Body of pancreas (tissue), 4 donors: ENCODE measurements around the gene GFOD1. TPM values are rescaled to one million over a fixed set of nuclear protein-coding genes. Genes with fewer than 3 reads are reported as not detected.

ENCODE experiments used
- ATAC-seq: fragments of 150-250 bp; one replicate; pipeline ENCODE4 v1.9.1; 2016
- DNase-seq, 4 donors: peaks; one replicate each; pipeline ENCODE4 v3.0.0-alpha.2; 2019
- H3K27ac ChIP-seq, 4 donors: fragments of 200-600 bp; sonication (generic); 1 replicate in 3 of 4; 2 replicates in 1 of 4; pipeline versions ENCODE4 v1.5.1 to v1.6.1; 2016 to 2019; ENCODE audit warnings: mild to moderate bottlenecking in 1 of 4, mixed read lengths in 1 of 4, moderate library complexity in 1 of 4
- H3K27me3 ChIP-seq, 2 donors: fragments of 200-600 bp; sonication (generic); one replicate each; pipeline ENCODE4 v1.6.0; 2016; ENCODE audit warnings: mild to moderate bottlenecking in 1 of 2
- H3K36me3 ChIP-seq, 2 donors: fragments of 200-600 bp; sonication (generic); replicated peaks in 1 of 2; 2 replicates each; pipeline ENCODE4 v1.5.1; 2016; ENCODE audit warnings: low read depth in 2 of 2; ENCODE audit not compliant: insufficient read depth in 1 of 2
- H3K4me1 ChIP-seq: fragments of 200-600 bp; sonication (generic); one replicate; pipeline ENCODE4 v1.6.0; 2016
- H3K4me3 ChIP-seq, 2 donors: fragments of 200-600 bp; sonication (generic); 1 replicate in 1 of 2; 2 replicates in 1 of 2; pipeline ENCODE4 v1.5.1; 2016 to 2019
- H3K9me3 ChIP-seq, 3 donors: fragments of 200-600 bp; sonication (generic); 1 replicate in 2 of 3; 2 replicates in 1 of 3; pipeline ENCODE4 v1.5.1; 2016
- CTCF ChIP-seq, 7 experiments: fragments of 450-650 bp in 4 of 7; fragments of 200-600 bp in 3 of 7; sonication (generic) in 3 of 7; IDR thresholded peaks; one replicate each; pipeline ENCODE4 v1.5.1; 2016 to 2019; ENCODE audit warnings: antibody characterized with exemption in 7 of 7
- POLR2A ChIP-seq, 3 donors: fragments of 450-650 bp; IDR thresholded peaks; one replicate each; pipeline ENCODE4 v1.6.1; 2016; ENCODE audit warnings: antibody characterized with exemption in 3 of 3, mild to moderate bottlenecking in 2 of 3
- WGBS, 2 donors: methylation state at CpG; one replicate each; pipeline ENCODE4 v1.1.5; 2017; 5-methylcytosine and 5-hydroxymethylcytosine counted together
- intact Hi-C: fragments of 100-400 bp; cut with DNase I; formaldehyde crosslinking; loops from one replicate; pipeline ENCODE4 v1.15.1; 2023
- total RNA-seq, 2 donors: library from RNA; depleted of rRNA; stranded (reverse); fragments of >200 nt; gene quantifications; one replicate each; pipeline ENCODE4 v1.1.0, GENCODE V29; 2016

The GFOD1 gene
- total RNA-seq, 2 donors from 2014 or later = 4.3 to 5.2 TPM

- H3K27me3 ChIP-seq = no peaks in the 10 kb centered on the region
- DNase-seq (no peak), ATAC-seq (no peak)
- intact Hi-C loops = no loop called here
- H3K4me1 ChIP-seq = peaks cover 4% of the 10 kb centered on the region
- TF ChIP-seq POLR2A (IDR thresholded peaks at IDR 0.05) = no peak
- TF ChIP-seq CTCF (IDR thresholded peaks at IDR 0.05) = no peak
- no peak overlapping the region for H3K4me3 ChIP-seq
- no peak overlapping the region for H3K27ac ChIP-seq
- H3K36me3 ChIP-seq = no peaks in the 10 kb centered on the region
- no peaks in the 10 kb centered on the region for H3K9me3 ChIP-seq
- WGBS, 2 donors = 77 to 83% methylated on average over 3 of the region's 3 CpGs
These were observed 20.0 kb upstream of the GFOD1 start for GRCh38 chr6:13507306-13507860.

GRCh38 chr6:13505345-13505734 is 17.9 kb upstream of the GFOD1 start:
- no peak for DNase-seq
- H3K4me3 ChIP-seq = no peak overlapping the region
- TF ChIP-seq POLR2A (IDR thresholded peaks at IDR 0.05) (no peak), CTCF (IDR thresholded peaks at IDR 0.05) (no peak)
- H3K4me1 ChIP-seq = peaks cover 4% of the 10 kb centered on the region
- WGBS, 2 donors = 82 to 86% methylated on average over 7 of the region's 7 CpGs
- H3K9me3 ChIP-seq = no peaks in the 10 kb centered on the region
- H3K27me3 ChIP-seq = no peaks in the 10 kb centered on the region
- no peak for ATAC-seq
- intact Hi-C loops = no loop called here
- H3K27ac ChIP-seq = no peak overlapping the region
- no peaks in the 10 kb centered on the region for H3K36me3 ChIP-seq

GRCh38 chr6:13504611-13505344 is 17.4 kb upstream of the GFOD1 start:
- H3K4me1 ChIP-seq = peaks cover 4% of the 10 kb centered on the region
- TF ChIP-seq CTCF (IDR thresholded peaks at IDR 0.05) = no peak
- no peak for TF ChIP-seq POLR2A (IDR thresholded peaks at IDR 0.05)
- intact Hi-C loops = no loop called here
- no peak for DNase-seq
- H3K36me3 ChIP-seq = no peaks in the 10 kb centered on the region
- H3K27me3 ChIP-seq = no peaks in the 10 kb centered on the region
- H3K4me3 ChIP-seq = no peak overlapping the region
- no peak overlapping the region for H3K27ac ChIP-seq
- ATAC-seq = no peak
- H3K9me3 ChIP-seq = no peaks in the 10 kb centered on the region
- 74% methylated on average over 5 of the region's 5 CpGs for WGBS, 2 donors

GRCh38 chr6:13500915-13501314 is 13.5 kb upstream of the GFOD1 start:
- TF ChIP-seq CTCF (IDR thresholded peaks at IDR 0.05) (no peak), POLR2A (IDR thresholded peaks at IDR 0.05) (no peak)
- no peaks in the 10 kb centered on the region for H3K9me3 ChIP-seq
- ATAC-seq = no peak
- H3K4me3 ChIP-seq = no peak overlapping the region
- H3K36me3 ChIP-seq = no peaks in the 10 kb centered on the region
- 66 to 74% methylated on average over 3 of the region's 3 CpGs for WGBS, 2 donors
- H3K27me3 ChIP-seq = no peaks in the 10 kb centered on the region
- DNase-seq = no peak
- no peak overlapping the region for H3K27ac ChIP-seq
- H3K4me1 ChIP-seq = no peaks in the 10 kb centered on the region
- intact Hi-C loops = no loop called here

GRCh38 chr6:13500264-13500663 is 12.9 kb upstream of the GFOD1 start:
- 87 to 88% methylated on average over 1 of the region's 1 CpG for WGBS, 2 donors
- ATAC-seq = no peak
- Histone ChIP-seq H3K4me1 (no peaks in the 10 kb centered on the region), H3K27ac (no peak overlapping the region), H3K9me3 (no peaks in the 10 kb centered on the region), H3K4me3 (no peak overlapping the region), H3K36me3 (no peaks in the 10 kb centered on the region), H3K27me3 (no peaks in the 10 kb centered on the region)
- intact Hi-C loops = no loop called here
- no peak for DNase-seq
- TF ChIP-seq POLR2A (IDR thresholded peaks at IDR 0.05) (no peak), CTCF (IDR thresholded peaks at IDR 0.05) (no peak)
